ENCODE results near the gene C12orf50. TPM values are rescaled to one million over a fixed set of nuclear protein-coding genes. Genes with fewer than 3 reads are reported as not detected.
A peak's percentile ranks its signal among the peaks of the same experiment; 100 is the strongest.

C12orf50 gene, protein sequence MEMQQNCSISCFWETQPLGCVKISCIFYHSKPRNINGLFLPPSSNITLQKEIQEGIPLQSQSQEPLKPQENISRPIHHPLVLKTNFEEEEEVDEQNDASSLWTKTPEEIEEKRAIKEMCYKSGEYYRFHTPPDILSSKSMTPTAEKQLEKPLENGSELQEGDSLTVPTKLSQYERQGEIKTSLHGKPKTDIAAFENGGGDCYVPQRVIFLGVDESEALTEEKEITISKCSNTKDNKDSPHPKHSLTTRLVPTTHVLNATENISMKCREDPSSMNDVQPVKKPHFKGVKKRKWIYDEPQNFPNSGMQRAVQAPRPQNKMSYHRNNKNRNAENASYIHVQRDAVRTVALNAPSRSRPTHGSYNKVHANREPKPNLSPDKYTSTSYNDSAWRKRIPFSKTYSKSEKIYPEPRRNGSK
- total RNA-seq (2013; cell fraction: nucleolus; rRNA removed) = 0.21 and 0.24 TPM in 2 replicates
- total RNA-seq (2014; rRNA removed) (0.06 TPM in 1 of 2 replicates, not detected in the other), total RNA-seq (2014; rRNA removed; fragmentation: Illumina TruSeq; extraction: Trizol) (0.09 TPM in 1 of 2 replicates, not detected in the other), total RNA-seq (2021) (not detected in 2 replicates), polyA plus RNA-seq (2011; rRNA removed) (0.03 and 0.19 TPM in 2 replicates), polyA plus RNA-seq (2014; fragmentation: Illumina TruSeq; extraction: Trizol) (0.21 TPM in 1 of 2 replicates, not detected in the other), polyA plus RNA-seq (2014; fragmentation: Nextera tagmentation; extraction: Ambion mirVana) (not detected), polyA plus RNA-seq (2014; rRNA removed) (not detected in 2 replicates), polyA plus RNA-seq (2016; fragmentation: Nextera tagmentation; extraction: Ambion mirVana) (not detected), polyA minus RNA-seq (2011; rRNA and poly(A)+ RNA removed) (0.05 TPM in 1 of 2 replicates, not detected in the other), Bru-seq, nascent RNA (percentile 10 among the genes with signal in this experiment), BruChase-seq, experiment 1, labeled RNA remaining after a 6-hour chase (percentile 10 among the genes with signal in this experiment), BruChase-seq, experiment 2, labeled RNA remaining after a 2-hour chase (percentile 17 among the genes with signal in this experiment)
- polyA plus RNA-seq (2011; ENCODE audit: low read depth) = not detected
- polyA plus RNA-seq (2011; cell fraction: cytosol; rRNA removed) = not detected in 2 replicates
- polyA plus RNA-seq (2011; cell fraction: nucleus; rRNA removed) = 0.25 and 0.28 TPM in 2 replicates
- not detected in 2 replicates for polyA plus RNA-seq (2012)
- not detected in 2 replicates for polyA minus RNA-seq (2011; cell fraction: cytosol; rRNA and poly(A)+ RNA removed)
- 0.12 and 0.67 TPM in 2 replicates for polyA minus RNA-seq (2011; cell fraction: nucleus; rRNA and poly(A)+ RNA removed)
- long read RNA-seq, experiment 1 = 0 reads
- long read RNA-seq, experiment 2 = 0 reads

- 2% methylated on average over 3 of the region's 3 CpGs for WGBS (ENCODE audit: insufficient coverage, insufficient replicate concordance, low lambda C conversion rate, missing lambda C conversion rate)
- no peak for DNase-seq (ENCODE audit: low read depth, low spot score)
- intact Hi-C loops (cut with micrococcal nuclease; ENCODE audit: unreplicated experiment) = no loop called here
- H3K4me2 ChIP-seq (ENCODE audit: control insufficient read depth, insufficient read depth) = no peak within 1 kb of the TSS
- no peak within 1 kb of the TSS for H3K9ac ChIP-seq (ENCODE audit: control insufficient read depth, insufficient read depth, low read length)
- no peaks in the 10 kb centered on the region for H3K27me3 ChIP-seq (replicated peaks in 1 of 2; ENCODE audit: control insufficient read depth in 2 of 2, insufficient read depth in 2 of 2, low read length in 1 of 2)
- no peak within 1 kb of the TSS for H3K4me3 ChIP-seq
- H3K27ac ChIP-seq (ENCODE audit: control insufficient read depth, insufficient read depth) = no peak within 1 kb of the TSS
- no peaks in the 10 kb centered on the region for H3K36me3 ChIP-seq (ENCODE audit: control insufficient read depth in 2 of 2, insufficient read depth in 2 of 2, low read length in 1 of 2)
- H2AFZ ChIP-seq (ENCODE audit: control insufficient read depth, low read depth, low read length) = no peak within 1 kb of the TSS
- ATAC-seq = no peak
- CTCF ChIA-PET = no interaction called here
- SMC1A ChIA-PET (ENCODE audit: uncharacterized antibody, unreplicated experiment) = no interaction called here
- in situ Hi-C loops (cut with MboI) = no loop called here
- POLR2A ChIA-PET = no interaction called here
- no peaks in the 10 kb centered on the region for H3K79me2 ChIP-seq (ENCODE audit: control insufficient read depth, insufficient read depth, low read length)
- RAD21 ChIA-PET (ENCODE audit: unreplicated experiment) = no interaction called here
- no peaks in the 10 kb centered on the region for H3K4me1 ChIP-seq (ENCODE audit: control insufficient read depth, insufficient read depth, low read length)
- H4K20me1 ChIP-seq (ENCODE audit: control insufficient read depth, insufficient read depth) = no peaks in the 10 kb centered on the region
- H3K9me3 ChIP-seq (replicated peaks; ENCODE audit: control insufficient read depth, insufficient read depth, low read length) = no peaks in the 10 kb centered on the region
- no TSS peak for BruUV-seq (replicated peaks)
- FAIRE-seq = no peak
- TF ChIP-seq BCLAF1 (IDR thresholded peaks at IDR 0.05) (no peak), ESRRA (IDR thresholded peaks at IDR 0.05; ENCODE audit: low read length) (no peak), KLF5 (IDR thresholded peaks at IDR 0.05; ENCODE audit: partially characterized antibody) (no peak), EZH2 (IDR thresholded peaks at IDR 0.05; ENCODE audit: borderline replicate concordance, control insufficient read depth, low read depth, low read length) (no peak), YY1 (IDR thresholded peaks at IDR 0.05; ENCODE audit: low read depth, low read length) (no peak), EED (IDR thresholded peaks at IDR 0.05; ENCODE audit: low read depth) (no peak), NR2F1 (conservative IDR thresholded peaks at IDR 0.05) (no peak), KDM1A (IDR thresholded peaks at IDR 0.05; ENCODE audit: borderline replicate concordance) (no peak)
- TF ChIP-seq, protein P1, sequence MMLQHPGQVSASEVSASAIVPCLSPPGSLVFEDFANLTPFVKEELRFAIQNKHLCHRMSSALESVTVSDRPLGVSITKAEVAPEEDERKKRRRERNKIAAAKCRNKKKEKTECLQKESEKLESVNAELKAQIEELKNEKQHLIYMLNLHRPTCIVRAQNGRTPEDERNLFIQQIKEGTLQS (IDR thresholded peaks at IDR 0.05; ENCODE audit: borderline replicate concordance, extremely low read depth, low read depth, low read length) = no peak
- TF ChIP-seq, protein P2, sequence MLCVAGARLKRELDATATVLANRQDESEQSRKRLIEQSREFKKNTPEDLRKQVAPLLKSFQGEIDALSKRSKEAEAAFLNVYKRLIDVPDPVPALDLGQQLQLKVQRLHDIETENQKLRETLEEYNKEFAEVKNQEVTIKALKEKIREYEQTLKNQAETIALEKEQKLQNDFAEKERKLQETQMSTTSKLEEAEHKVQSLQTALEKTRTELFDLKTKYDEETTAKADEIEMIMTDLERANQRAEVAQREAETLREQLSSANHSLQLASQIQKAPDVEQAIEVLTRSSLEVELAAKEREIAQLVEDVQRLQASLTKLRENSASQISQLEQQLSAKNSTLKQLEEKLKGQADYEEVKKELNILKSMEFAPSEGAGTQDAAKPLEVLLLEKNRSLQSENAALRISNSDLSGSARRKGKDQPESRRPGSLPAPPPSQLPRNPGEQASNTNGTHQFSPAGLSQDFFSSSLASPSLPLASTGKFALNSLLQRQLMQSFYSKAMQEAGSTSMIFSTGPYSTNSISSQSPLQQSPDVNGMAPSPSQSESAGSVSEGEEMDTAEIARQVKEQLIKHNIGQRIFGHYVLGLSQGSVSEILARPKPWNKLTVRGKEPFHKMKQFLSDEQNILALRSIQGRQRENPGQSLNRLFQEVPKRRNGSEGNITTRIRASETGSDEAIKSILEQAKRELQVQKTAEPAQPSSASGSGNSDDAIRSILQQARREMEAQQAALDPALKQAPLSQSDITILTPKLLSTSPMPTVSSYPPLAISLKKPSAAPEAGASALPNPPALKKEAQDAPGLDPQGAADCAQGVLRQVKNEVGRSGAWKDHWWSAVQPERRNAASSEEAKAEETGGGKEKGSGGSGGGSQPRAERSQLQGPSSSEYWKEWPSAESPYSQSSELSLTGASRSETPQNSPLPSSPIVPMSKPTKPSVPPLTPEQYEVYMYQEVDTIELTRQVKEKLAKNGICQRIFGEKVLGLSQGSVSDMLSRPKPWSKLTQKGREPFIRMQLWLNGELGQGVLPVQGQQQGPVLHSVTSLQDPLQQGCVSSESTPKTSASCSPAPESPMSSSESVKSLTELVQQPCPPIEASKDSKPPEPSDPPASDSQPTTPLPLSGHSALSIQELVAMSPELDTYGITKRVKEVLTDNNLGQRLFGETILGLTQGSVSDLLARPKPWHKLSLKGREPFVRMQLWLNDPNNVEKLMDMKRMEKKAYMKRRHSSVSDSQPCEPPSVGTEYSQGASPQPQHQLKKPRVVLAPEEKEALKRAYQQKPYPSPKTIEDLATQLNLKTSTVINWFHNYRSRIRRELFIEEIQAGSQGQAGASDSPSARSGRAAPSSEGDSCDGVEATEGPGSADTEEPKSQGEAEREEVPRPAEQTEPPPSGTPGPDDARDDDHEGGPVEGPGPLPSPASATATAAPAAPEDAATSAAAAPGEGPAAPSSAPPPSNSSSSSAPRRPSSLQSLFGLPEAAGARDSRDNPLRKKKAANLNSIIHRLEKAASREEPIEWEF (IDR thresholded peaks at IDR 0.05; ENCODE audit: insufficient replicate concordance, low read depth, low read length) = no peak
These were observed at the start of gene C12orf50 for GRCh38 chr12:88029093-88029665. Gene C12orf50 (minus strand): TSS chr12:88029401. CDS start chr12:88026962, 2,439 bp downstream.
